GM12878 (cell line): ENCODE data around the gene POMP. TPM values are rescaled to one million over a fixed set of nuclear protein-coding genes. Genes with fewer than 3 reads are reported as not detected.

ENCODE experiments used
- ATAC-seq: fragments of 200-7000 bp; cut with Tn5 transposase; 3 replicates; pipeline ENCODE4 v1.9.1; 2020; ENCODE audit warnings: mild to moderate bottlenecking, moderate library complexity
- BruUV-seq: library from RNA; stranded (reverse); fragments of 400-500 nt; replicated peaks from 2 replicates; lab custom pipeline; 2021; lab: Mats Ljungman, UMichigan
- CTCF ChIA-PET: fragments of 300-600 bp; sonication (Branson Sonifier 250); formaldehyde crosslinking; extraction: SDS; loops from one replicate; lab custom pipeline; 2021; ENCODE audit warnings: inconsistent platforms; lab: Yijun Ruan, JAX
- POLR2A ChIA-PET: fragments of 350-600 bp; formaldehyde crosslinking; extraction: SDS; loops from one replicate; lab custom pipeline; 2021; ENCODE audit warnings: inconsistent platforms; lab: Charles Lee
- RAD21 ChIA-PET: fragments of 300-600 bp; sonication (Branson Sonifier 250); formaldehyde crosslinking; loops from one replicate; lab custom pipeline; 2023; ENCODE audit warnings: antibody characterized with exemption; ENCODE audit not compliant: unreplicated experiment; lab: Charles Lee
- SMC1A ChIA-PET: fragments of 300-600 bp; sonication (Branson Sonifier 250); formaldehyde crosslinking; loops from one replicate; lab custom pipeline; 2023; ENCODE audit not compliant: unreplicated experiment, uncharacterized antibody; lab: Charles Lee
- DNase-seq: peaks from one replicate; pipeline ENCODE4 v3.0.0-alpha.2; 2011; ENCODE audit warnings: low read depth, low spot score
- FAIRE-seq: peaks from 3 replicates; lab custom pipeline; 2011; peaks lifted over from hg19 to GRCh38; lab: Jason Lieb, UNC
- H2AFZ ChIP-seq: 2 replicates; pipeline ENCODE4 v1.6.0; 2011; ENCODE audit warnings: low read depth, low read length, control low read depth; ENCODE audit not compliant: control insufficient read depth
- H3K27ac ChIP-seq: 2 replicates; pipeline ENCODE4 v1.5.1; 2011; ENCODE audit warnings: control low read depth; ENCODE audit not compliant: control insufficient read depth, insufficient read depth
- H3K27me3 ChIP-seq, 2 experiments: replicated peaks in 1 of 2; 2 replicates each; pipeline versions ENCODE4 v1.6.0 to v1.6.1; 2011; ENCODE audit warnings: low read length in 1 of 2; ENCODE audit not compliant: control insufficient read depth in 2 of 2, insufficient read depth in 2 of 2
- H3K36me3 ChIP-seq, 2 experiments: 2 replicates each; pipeline ENCODE4 v1.5.1; 2011; ENCODE audit warnings: low read length in 1 of 2; ENCODE audit not compliant: control insufficient read depth in 2 of 2, insufficient read depth in 2 of 2
- H3K4me1 ChIP-seq: 2 replicates; pipeline ENCODE4 v1.6.1; 2011; ENCODE audit warnings: mild to moderate bottlenecking, low read length, moderate library complexity, mixed read lengths; ENCODE audit not compliant: control insufficient read depth, insufficient read depth
- H3K4me2 ChIP-seq: 2 replicates; pipeline ENCODE4 v1.6.0; 2011; ENCODE audit warnings: control low read depth; ENCODE audit not compliant: control insufficient read depth, insufficient read depth
- H3K4me3 ChIP-seq: fragments of 200-600 bp; sonication (generic); 2 replicates; pipeline ENCODE4 v1.5.1; 2016
- H3K79me2 ChIP-seq: 2 replicates; pipeline ENCODE4 v1.6.0; 2011; ENCODE audit warnings: low read length; ENCODE audit not compliant: control insufficient read depth, insufficient read depth
- H3K9ac ChIP-seq: 2 replicates; pipeline ENCODE4 v1.8.0; 2011; ENCODE audit warnings: low read length, control low read depth, mixed read lengths; ENCODE audit not compliant: control insufficient read depth, insufficient read depth
- H3K9me3 ChIP-seq: replicated peaks from 3 replicates; pipeline ENCODE4 v1.5.1; 2011; ENCODE audit warnings: mild to moderate bottlenecking, low read length; ENCODE audit not compliant: control insufficient read depth, insufficient read depth
- H4K20me1 ChIP-seq: 2 replicates; pipeline ENCODE4 v1.6.0; 2011; ENCODE audit not compliant: control insufficient read depth, insufficient read depth
- BACH1 ChIP-seq: fragments of 450-650 bp; IDR thresholded peaks from 2 replicates; pipeline ENCODE4 v1.6.1; 2017; ENCODE audit warnings: mild to moderate bottlenecking, borderline replicate concordance
- BHLHE40 ChIP-seq, 2 experiments: fragments of 450-650 bp in 1 of 2; IDR thresholded peaks; 2 replicates each; pipeline ENCODE4 v1.6.1; 2011 to 2017; ENCODE audit warnings: low read depth in 2 of 2, borderline replicate concordance in 1 of 2, improper control_type of control experiment in 1 of 2, low read length in 1 of 2, mild to moderate bottlenecking in 1 of 2
- EED ChIP-seq: sonication (generic); IDR thresholded peaks from 2 replicates; pipeline ENCODE4 v1.6.1; 2016; ENCODE audit warnings: antibody characterized with exemption, low read depth
- HCFC1 ChIP-seq: fragments of 150-350 bp; IDR thresholded peaks from 2 replicates; pipeline ENCODE4 v1.6.1; 2014; ENCODE audit warnings: low read length
- POLR2AphosphoS2 ChIP-seq: IDR thresholded peaks from 2 replicates; pipeline ENCODE4 v1.6.1; 2011; ENCODE audit warnings: low read depth, mild to moderate bottlenecking, low read length, improper control_type of control experiment, moderate library complexity
- YY1 ChIP-seq: IDR thresholded peaks from 2 replicates; pipeline ENCODE4 v1.6.1; 2011; ENCODE audit warnings: low read depth, mild to moderate bottlenecking, low read length
- ZNF207 ChIP-seq: fragments of 450-650 bp; IDR thresholded peaks from 2 replicates; pipeline ENCODE4 v1.6.1; 2014; ENCODE audit warnings: antibody characterized with exemption, mild to moderate bottlenecking, borderline replicate concordance
- in situ Hi-C: fragments of 300-500 bp; cut with MboI; formaldehyde crosslinking; loops from 9 replicates; pipeline ENCODE4 v1.14.3; 2018; ENCODE audit warnings: mixed read lengths
- intact Hi-C: fragments of 100-400 bp; cut with micrococcal nuclease; formaldehyde crosslinking; loops from one replicate; pipeline ENCODE4 v1.14.2; 2022; ENCODE audit not compliant: unreplicated experiment
- polyA plus RNA-seq, 11 experiments: library from polyadenylated mRNA; depleted of rRNA in 4 of 11; unstranded in 6 of 11; stranded (reverse) in 5 of 11; fragments of >200 nt; fragmentation: Nextera tagmentation in 4 of 11; fragmentation: Illumina TruSeq in 1 of 11; extraction: Ambion mirVana in 4 of 11; extraction: Trizol in 1 of 11; gene quantifications; 1 replicate in 1 of 11; 2 replicates in 10 of 11; pipeline versions ENCODE4 v1.2.1 to v1.2.3, GENCODE V29; 2011 to 2016; ENCODE audit warnings: inconsistent platforms in 2 of 11, missing spikeins in 2 of 11, low read depth in 1 of 11
- total RNA-seq, 4 experiments: library from RNA; depleted of rRNA in 3 of 4; stranded (reverse); fragments of >200 nt in 3 of 4; fragmentation: Illumina TruSeq in 1 of 4; extraction: Trizol in 1 of 4; gene quantifications; 2 replicates each; pipeline versions ENCODE4 v1.2.1 to v1.2.3, GENCODE V29; 2013 to 2021
- TF ChIP-seq, protein P1 (sequence below): fragments of 450-650 bp; IDR thresholded peaks from 2 replicates; pipeline ENCODE4 v1.6.1; 2016; ENCODE audit warnings: mild to moderate bottlenecking
- TF ChIP-seq, protein P2 (sequence below): fragments of 450-650 bp; IDR thresholded peaks from 2 replicates; pipeline ENCODE4 v1.6.1; 2017; ENCODE audit warnings: low read depth, mild to moderate bottlenecking, moderate library complexity

POMP gene
- total and polyA plus RNA-seq, 10 of the 15 experiments (the other 5 are each of a cell fraction or from before 2014, with no cell fraction given), result 90.4 to 668 (median 144) TPM

GRCh38 chr13:28704282-28704681, 45.4 kb downstream of the POMP start (continued):
- no peak for TF ChIP-seq YY1
- TF ChIP-seq, protein P1, sequence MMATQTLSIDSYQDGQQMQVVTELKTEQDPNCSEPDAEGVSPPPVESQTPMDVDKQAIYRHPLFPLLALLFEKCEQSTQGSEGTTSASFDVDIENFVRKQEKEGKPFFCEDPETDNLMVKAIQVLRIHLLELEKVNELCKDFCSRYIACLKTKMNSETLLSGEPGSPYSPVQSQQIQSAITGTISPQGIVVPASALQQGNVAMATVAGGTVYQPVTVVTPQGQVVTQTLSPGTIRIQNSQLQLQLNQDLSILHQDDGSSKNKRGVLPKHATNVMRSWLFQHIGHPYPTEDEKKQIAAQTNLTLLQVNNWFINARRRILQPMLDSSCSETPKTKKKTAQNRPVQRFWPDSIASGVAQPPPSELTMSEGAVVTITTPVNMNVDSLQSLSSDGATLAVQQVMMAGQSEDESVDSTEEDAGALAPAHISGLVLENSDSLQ, result no peak
- TF ChIP-seq, all 136 proteins: peak for 0

GRCh38 chr13:28704919-28705318, 46.0 kb downstream of the POMP start:
- CTCF ChIA-PET, result no interaction called here
- DNase-seq (no peak), ATAC-seq (no peak), FAIRE-seq (no peak)
- no peaks in the 10 kb centered on the region for H3K27me3 ChIP-seq
- H3K79me2 ChIP-seq, result no peaks in the 10 kb centered on the region
- peaks cover 0 to 5% of the 10 kb centered on the region in 2 experiments; a peak in 1 of 4 replicates for H3K36me3 ChIP-seq
- BruUV-seq, result no TSS peak
- no peak overlapping the region for H3K27ac ChIP-seq
- H2AFZ ChIP-seq, result no peak overlapping the region
- H4K20me1 ChIP-seq, result no peaks in the 10 kb centered on the region
- no peak for TF ChIP-seq ZNF207
- TF ChIP-seq BACH1, result no peak
- TF ChIP-seq POLR2AphosphoS2, result no peak
- TF ChIP-seq, protein P2, sequence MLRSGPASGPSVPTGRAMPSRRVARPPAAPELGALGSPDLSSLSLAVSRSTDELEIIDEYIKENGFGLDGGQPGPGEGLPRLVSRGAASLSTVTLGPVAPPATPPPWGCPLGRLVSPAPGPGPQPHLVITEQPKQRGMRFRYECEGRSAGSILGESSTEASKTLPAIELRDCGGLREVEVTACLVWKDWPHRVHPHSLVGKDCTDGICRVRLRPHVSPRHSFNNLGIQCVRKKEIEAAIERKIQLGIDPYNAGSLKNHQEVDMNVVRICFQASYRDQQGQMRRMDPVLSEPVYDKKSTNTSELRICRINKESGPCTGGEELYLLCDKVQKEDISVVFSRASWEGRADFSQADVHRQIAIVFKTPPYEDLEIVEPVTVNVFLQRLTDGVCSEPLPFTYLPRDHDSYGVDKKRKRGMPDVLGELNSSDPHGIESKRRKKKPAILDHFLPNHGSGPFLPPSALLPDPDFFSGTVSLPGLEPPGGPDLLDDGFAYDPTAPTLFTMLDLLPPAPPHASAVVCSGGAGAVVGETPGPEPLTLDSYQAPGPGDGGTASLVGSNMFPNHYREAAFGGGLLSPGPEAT, result no peak
- TF ChIP-seq HCFC1, result no peak
- TF ChIP-seq BHLHE40 (IDR thresholded peaks at IDR 0.05; ENCODE audit: borderline replicate concordance in 1 of 2, low read depth in 2 of 2, low read length in 1 of 2), result no peak
- TF ChIP-seq EED, result no peak
- SMC1A ChIA-PET, result interaction anchor here (0.6 kb wide), 1 partner anchor 172 kb away, joined by 3 read pairs; no protein-coding TSS in a partner anchor
- intact Hi-C loops (loop anchor here (5.0 kb wide), 1 partner anchor 438 kb away; no protein-coding TSS in a partner anchor), in situ Hi-C loops (no loop called here)
- RAD21 ChIA-PET, result no interaction called here
- no peak overlapping the region for H3K4me3 ChIP-seq
- H3K4me1 ChIP-seq, result peaks cover 9% of the 10 kb centered on the region; the same call in 1 of the 2 replicates
- H3K9me3 ChIP-seq, result no peaks in the 10 kb centered on the region
- no peak overlapping the region for H3K4me2 ChIP-seq
- POLR2A ChIA-PET, result no interaction called here
- no peak overlapping the region for H3K9ac ChIP-seq
